HEK293 (cell line): ENCODE measurements around the gene WFDC12.

Experiments
- CTCF ChIA-PET: fragments of 350-600 bp; formaldehyde crosslinking; extraction: SDS; loops from one replicate; lab custom pipeline; 2021; ENCODE audit warnings: antibody characterized with exemption; lab: Yijun Ruan, JAX
- POLR2A ChIA-PET: fragments of 300-600 bp; formaldehyde crosslinking; extraction: SDS; loops from one replicate; lab custom pipeline; 2020; ENCODE audit warnings: antibody characterized with exemption, inconsistent platforms; lab: Yijun Ruan, JAX
- H3K27ac ChIP-seq: fragments of 200-500 bp; sonication (Bioruptor generic); 2 replicates; pipeline ENCODE4 v1.5.1; 2014; ENCODE audit warnings: low read depth, low read length, control low read depth, inconsistent platforms; ENCODE audit errors: extremely low read depth
- H3K36me3 ChIP-seq, 2 experiments: fragments of 200-500 bp in 1 of 2; sonication (Bioruptor generic) in 1 of 2; 1 replicate in 1 of 2; 2 replicates in 1 of 2; pipeline ENCODE4 v1.5.1; 2014 to 2017; ENCODE audit warnings: inconsistent platforms in 2 of 2, low read length in 2 of 2; ENCODE audit not compliant: control insufficient read depth in 2 of 2, insufficient read depth in 1 of 2
- H3K4me1 ChIP-seq: fragments of 200-500 bp; sonication (Bioruptor generic); 2 replicates; pipeline ENCODE4 v1.5.1; 2014; ENCODE audit warnings: mild to moderate bottlenecking, low read length, inconsistent platforms; ENCODE audit not compliant: control insufficient read depth, insufficient read depth
- H3K4me3 ChIP-seq: 2 replicates; pipeline ENCODE4 v1.5.1; 2011; ENCODE audit warnings: low read depth, mild to moderate bottlenecking, control low read depth, low read length, moderate library complexity
- H3K9me3 ChIP-seq: fragments of 200-500 bp; sonication (Bioruptor generic); 2 replicates; pipeline ENCODE4 v1.5.1; 2014; ENCODE audit warnings: low read depth, low read length, inconsistent platforms; ENCODE audit not compliant: control insufficient read depth, insufficient read depth
- EGR2 ChIP-seq: fragments of 450-650 bp; formaldehyde crosslinking; IDR thresholded peaks from 2 replicates; pipeline ENCODE4 v1.5.1; 2016; ENCODE audit warnings: low read depth, missing biosample characterization, missing genetic modification characterization
- GLIS1 ChIP-seq: fragments of 450-650 bp; formaldehyde crosslinking; IDR thresholded peaks from 2 replicates; pipeline ENCODE4 v1.5.1; 2016; ENCODE audit warnings: missing biosample characterization, missing genetic modification characterization
- ZBTB48 ChIP-seq: fragments of 450-650 bp; formaldehyde crosslinking; IDR thresholded peaks from 2 replicates; pipeline ENCODE4 v1.5.1; 2016; ENCODE audit warnings: missing biosample characterization, missing genetic modification characterization
- ZNF10 ChIP-seq: fragments of 450-650 bp; formaldehyde crosslinking; IDR thresholded peaks from 2 replicates; pipeline ENCODE4 v1.5.1; 2017; ENCODE audit warnings: missing biosample characterization, missing genetic modification characterization
- ZNF23 ChIP-seq: fragments of 450-650 bp; formaldehyde crosslinking; IDR thresholded peaks from 2 replicates; pipeline ENCODE4 v1.5.1; 2016; ENCODE audit warnings: missing biosample characterization, missing genetic modification characterization, borderline replicate concordance
- ZNF239 ChIP-seq: fragments of 450-650 bp; formaldehyde crosslinking; IDR thresholded peaks from 2 replicates; pipeline ENCODE4 v1.5.1; 2016; ENCODE audit warnings: missing biosample characterization, missing genetic modification characterization
- ZNF449 ChIP-seq: fragments of 450-650 bp; formaldehyde crosslinking; IDR thresholded peaks from 2 replicates; pipeline ENCODE4 v1.5.1; 2017; ENCODE audit warnings: missing biosample characterization, mild to moderate bottlenecking, missing genetic modification characterization, moderate library complexity
- ZNF544 ChIP-seq: fragments of 450-650 bp; formaldehyde crosslinking; IDR thresholded peaks from 2 replicates; pipeline ENCODE4 v1.5.0; 2017; ENCODE audit warnings: missing biosample characterization, missing genetic modification characterization
- ZNF580 ChIP-seq: fragments of 450-650 bp; formaldehyde crosslinking; IDR thresholded peaks from 2 replicates; pipeline ENCODE4 v1.5.1; 2016; ENCODE audit warnings: missing biosample characterization, missing genetic modification characterization
- ZNF707 ChIP-seq: fragments of 450-650 bp; formaldehyde crosslinking; IDR thresholded peaks from 2 replicates; pipeline ENCODE4 v1.5.1; 2016; ENCODE audit warnings: missing biosample characterization, missing genetic modification characterization
- ZNF837 ChIP-seq: fragments of 450-650 bp; formaldehyde crosslinking; IDR thresholded peaks from 2 replicates; pipeline ENCODE4 v1.5.1; 2016; ENCODE audit warnings: missing biosample characterization, missing genetic modification characterization
- TF ChIP-seq, protein P1 (sequence below): fragments of 450-650 bp; formaldehyde crosslinking; IDR thresholded peaks from 2 replicates; pipeline ENCODE4 v1.5.1; 2017; ENCODE audit warnings: missing biosample characterization, missing genetic modification characterization
- TF ChIP-seq, protein P2 (sequence below): fragments of 450-650 bp; formaldehyde crosslinking; IDR thresholded peaks from 2 replicates; pipeline ENCODE4 v1.5.1; 2017; ENCODE audit warnings: missing biosample characterization, missing genetic modification characterization

Gene WFDC12

GRCh38 chr20:45100563-45101245, 23.6 kb downstream of the WFDC12 start, which contains the start of gene KCNS1 (continued):
- TF ChIP-seq, protein P1, sequence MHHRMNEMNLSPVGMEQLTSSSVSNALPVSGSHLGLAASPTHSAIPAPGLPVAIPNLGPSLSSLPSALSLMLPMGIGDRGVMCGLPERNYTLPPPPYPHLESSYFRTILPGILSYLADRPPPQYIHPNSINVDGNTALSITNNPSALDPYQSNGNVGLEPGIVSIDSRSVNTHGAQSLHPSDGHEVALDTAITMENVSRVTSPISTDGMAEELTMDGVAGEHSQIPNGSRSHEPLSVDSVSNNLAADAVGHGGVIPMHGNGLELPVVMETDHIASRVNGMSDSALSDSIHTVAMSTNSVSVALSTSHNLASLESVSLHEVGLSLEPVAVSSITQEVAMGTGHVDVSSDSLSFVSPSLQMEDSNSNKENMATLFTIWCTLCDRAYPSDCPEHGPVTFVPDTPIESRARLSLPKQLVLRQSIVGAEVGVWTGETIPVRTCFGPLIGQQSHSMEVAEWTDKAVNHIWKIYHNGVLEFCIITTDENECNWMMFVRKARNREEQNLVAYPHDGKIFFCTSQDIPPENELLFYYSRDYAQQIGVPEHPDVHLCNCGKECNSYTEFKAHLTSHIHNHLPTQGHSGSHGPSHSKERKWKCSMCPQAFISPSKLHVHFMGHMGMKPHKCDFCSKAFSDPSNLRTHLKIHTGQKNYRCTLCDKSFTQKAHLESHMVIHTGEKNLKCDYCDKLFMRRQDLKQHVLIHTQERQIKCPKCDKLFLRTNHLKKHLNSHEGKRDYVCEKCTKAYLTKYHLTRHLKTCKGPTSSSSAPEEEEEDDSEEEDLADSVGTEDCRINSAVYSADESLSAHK (tag by site-specific recombination): 0 out of 2 replicates have a peak, but pooled peaks have one; percentile 17
- TF ChIP-seq ZNF239 (tag by site-specific recombination): no peak
- no peak for TF ChIP-seq ZNF707 (tag by site-specific recombination)

GRCh38 chr20:45098103-45098773, 26.0 kb downstream of the WFDC12 start:
- ChIA-PET CTCF (interaction anchor here (1.7 to 5.2 kb wide), 4 partner anchors 13 to 196 kb away, joined by 6 to 90 read pairs (median 27); no protein-coding TSS in a partner anchor), POLR2A (no interaction called here)
- H3K27ac ChIP-seq: no peak overlapping the region
- no peaks in the 10 kb centered on the region for H3K36me3 ChIP-seq
- H3K4me3 ChIP-seq: no peak overlapping the region
- TF ChIP-seq ZNF707 (tag by site-specific recombination): no peak
- TF ChIP-seq EGR2: no peak
- no peak for TF ChIP-seq ZBTB48 (tag by site-specific recombination)
- TF ChIP-seq ZNF10: no peak
- TF ChIP-seq GLIS1: no peak
- no peak for TF ChIP-seq ZNF449 (tag by site-specific recombination)
- TF ChIP-seq ZNF580 (tag by site-specific recombination): no peak
- TF ChIP-seq ZNF544 (tag by site-specific recombination): no peak
- no peak for TF ChIP-seq ZNF23 (tag by site-specific recombination)
- H3K4me1 ChIP-seq: no peaks in the 10 kb centered on the region
- H3K9me3 ChIP-seq: no peaks in the 10 kb centered on the region

DNA sequence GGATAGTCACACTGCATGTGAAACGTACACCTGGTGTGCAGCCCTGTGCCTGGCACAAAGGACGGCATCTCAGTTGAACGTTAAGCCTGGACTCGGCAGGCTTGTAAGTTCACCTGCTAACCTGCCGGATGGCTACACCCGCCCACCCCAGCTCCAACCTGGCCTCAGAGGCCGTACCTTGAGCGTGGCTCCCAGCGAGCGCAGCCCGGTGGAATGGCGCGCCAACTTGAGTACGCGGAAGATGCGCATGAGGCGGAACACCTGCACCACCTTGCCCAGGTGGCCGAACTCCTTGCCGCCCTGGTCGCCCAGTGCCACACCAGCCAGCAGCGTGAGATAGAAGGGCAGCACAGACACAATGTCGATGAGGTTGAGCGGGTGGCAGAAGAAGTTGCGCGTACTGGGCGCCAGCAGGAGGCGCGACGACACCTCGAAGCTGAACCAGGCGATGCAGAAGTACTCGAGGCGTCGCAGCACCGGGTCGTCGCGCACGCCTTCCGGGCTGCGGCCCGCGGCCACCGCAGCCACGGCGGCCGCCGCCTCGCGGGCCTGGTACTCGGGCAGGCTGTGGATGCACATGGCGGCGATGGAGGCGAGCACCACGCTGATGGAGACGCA, 26.7 kb downstream of the WFDC12 start:
- H3K4me1 ChIP-seq: no peaks in the 10 kb centered on the region
- no peaks in the 10 kb centered on the region for H3K9me3 ChIP-seq
- H3K27ac ChIP-seq: no peak overlapping the region
- TF ChIP-seq, protein P2, sequence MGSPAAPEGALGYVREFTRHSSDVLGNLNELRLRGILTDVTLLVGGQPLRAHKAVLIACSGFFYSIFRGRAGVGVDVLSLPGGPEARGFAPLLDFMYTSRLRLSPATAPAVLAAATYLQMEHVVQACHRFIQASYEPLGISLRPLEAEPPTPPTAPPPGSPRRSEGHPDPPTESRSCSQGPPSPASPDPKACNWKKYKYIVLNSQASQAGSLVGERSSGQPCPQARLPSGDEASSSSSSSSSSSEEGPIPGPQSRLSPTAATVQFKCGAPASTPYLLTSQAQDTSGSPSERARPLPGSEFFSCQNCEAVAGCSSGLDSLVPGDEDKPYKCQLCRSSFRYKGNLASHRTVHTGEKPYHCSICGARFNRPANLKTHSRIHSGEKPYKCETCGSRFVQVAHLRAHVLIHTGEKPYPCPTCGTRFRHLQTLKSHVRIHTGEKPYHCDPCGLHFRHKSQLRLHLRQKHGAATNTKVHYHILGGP (tag by site-specific recombination): no peak
- no peak for TF ChIP-seq ZNF837 (tag by site-specific recombination)
- ChIA-PET POLR2A (no interaction called here), CTCF (interaction anchor here (0.6 to 5.2 kb wide), 8 partner anchors 9 to 196 kb away, joined by 3 to 112 read pairs (median 28); no protein-coding TSS in a partner anchor)
- H3K36me3 ChIP-seq: no peaks in the 10 kb centered on the region
- H3K4me3 ChIP-seq: no peak overlapping the region
